GM21390 (cell line): ENCODE data around the gene CACNA1E.

Source experiments
- ATAC-seq: cut with Tn5 transposase; IDR thresholded peaks from one replicate; pipeline ENCODE4 v1.9.1; 2021; ENCODE audit not compliant: unreplicated experiment

The CACNA1E gene

DNA sequence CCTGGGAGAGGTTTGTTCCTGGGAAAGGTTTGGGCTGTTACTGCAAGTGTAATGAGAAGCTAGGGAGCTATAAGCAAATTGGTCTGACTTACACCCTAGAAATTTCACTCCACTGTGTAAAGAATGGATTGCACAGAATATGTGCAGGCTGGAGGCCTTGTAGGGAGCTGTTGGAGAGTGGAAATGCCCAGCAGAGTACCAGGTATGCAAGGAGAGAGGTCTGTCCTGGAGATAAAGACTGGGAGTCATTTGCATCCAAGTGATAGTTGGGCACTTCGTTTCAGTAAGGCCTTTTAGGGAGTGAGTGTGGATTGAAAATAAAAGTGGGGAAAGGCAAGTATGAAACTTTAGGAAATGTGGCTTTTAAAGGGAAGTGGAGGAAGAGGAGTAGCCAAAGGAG is 75.8 kb downstream of the CACNA1E start:
- ATAC-seq: no peak

DNA sequence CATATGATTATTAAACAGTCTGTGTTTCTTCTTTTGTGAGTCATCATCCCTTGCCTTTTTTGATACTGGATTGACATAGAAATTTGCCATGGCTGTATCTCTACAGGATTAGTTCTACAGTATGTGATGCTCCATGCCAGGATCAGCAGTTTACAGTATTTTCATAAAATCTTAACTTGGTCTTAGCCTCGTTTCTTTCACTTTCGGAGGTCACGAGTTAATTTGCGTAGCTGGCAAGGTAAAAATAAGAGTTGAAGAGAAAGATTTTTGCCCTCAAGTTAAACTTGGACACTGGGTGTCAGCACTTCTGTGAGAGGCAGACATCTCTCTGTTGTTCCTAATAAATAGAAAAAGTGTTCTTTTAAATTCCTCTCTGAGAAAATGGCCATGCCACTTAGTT is 79.1 kb downstream of the CACNA1E start:
- ATAC-seq: no peak

DNA sequence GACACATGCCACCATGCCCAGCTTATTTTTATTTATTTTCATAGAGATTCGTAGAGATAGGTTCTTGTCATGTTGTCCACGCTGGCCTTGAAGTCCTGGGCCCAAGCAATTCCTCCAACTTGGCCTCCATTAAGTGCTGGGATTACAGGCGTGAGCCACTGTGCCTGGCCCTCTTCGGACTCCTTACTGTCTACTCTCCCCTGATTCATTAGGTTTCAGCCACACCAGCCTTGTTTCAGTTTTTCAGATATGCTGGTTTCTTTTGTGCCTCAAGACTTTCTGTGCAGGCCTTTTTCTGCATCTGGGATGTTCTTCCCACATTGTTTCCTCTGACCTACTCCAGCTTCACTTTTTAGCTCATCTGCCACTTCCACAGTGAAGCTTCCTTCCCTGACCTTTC is 85.4 kb downstream of the CACNA1E start:
- no peak for ATAC-seq

DNA sequence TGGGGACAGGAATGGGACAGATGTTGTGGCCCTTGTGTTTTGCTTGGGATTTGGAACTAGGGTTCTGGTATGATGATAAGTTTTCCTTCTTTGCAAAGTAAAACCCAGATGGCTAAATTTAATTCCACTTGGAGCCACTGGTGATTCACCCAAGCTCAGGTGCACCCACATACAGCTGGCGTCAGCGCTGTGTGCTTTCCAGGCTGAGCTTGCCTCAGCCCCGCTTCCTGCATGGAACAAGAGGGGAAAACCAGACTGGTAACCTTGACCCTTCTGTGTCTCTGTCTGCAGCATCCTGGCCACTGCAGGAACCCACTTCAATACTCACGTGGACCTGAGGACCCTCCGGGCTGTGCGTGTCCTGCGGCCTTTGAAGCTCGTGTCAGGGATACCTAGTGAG is 94.2 kb downstream of the CACNA1E start:
- no peak for ATAC-seq

DNA sequence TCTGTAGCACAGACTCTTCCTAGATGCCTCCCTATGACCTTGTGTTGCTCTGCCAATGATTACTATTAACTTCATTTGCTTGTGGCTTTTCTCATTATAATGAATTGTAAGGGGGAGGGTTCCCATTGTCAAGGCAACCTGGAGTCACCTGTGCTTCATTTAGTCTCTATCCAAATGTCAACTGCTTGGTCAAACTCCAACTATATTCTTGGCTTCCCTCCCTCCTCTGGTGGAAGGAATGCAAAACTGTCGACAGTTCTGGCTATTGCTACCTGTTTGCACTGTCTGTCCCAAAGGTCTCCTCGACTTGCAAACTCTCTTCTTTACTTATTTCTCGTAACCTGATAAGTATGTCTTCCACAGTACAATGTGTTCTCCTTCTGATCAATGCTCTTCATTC is 100.3 kb downstream of the CACNA1E start:
- no peak for ATAC-seq

DNA sequence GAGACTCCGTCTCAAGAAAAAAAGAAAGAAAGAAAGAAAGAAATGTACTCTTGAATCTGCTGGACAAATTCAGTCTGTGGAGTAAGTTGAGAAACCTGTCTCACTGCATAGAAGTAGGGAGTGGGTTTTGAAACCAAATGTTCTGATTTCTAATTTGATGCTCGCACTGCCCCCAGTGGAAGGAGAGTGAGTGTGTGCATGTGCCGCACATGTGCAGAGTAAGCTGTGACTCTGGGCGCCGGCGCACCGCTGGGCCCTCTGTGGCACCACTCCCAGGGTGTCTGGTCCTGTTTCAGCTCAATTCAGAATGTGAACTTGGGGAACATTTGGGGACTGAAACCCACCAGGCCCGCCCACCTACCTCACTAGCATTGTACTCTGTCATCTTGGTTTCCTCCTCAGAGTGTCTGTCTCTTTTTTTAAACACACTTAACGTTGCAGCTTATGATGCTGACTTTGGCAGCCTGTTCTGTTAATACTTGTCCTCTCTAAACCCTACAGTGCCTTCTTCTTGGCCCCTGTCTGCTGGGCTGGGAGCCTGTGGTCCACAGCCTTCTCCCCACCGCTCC is 104.6 kb downstream of the CACNA1E start:
- ATAC-seq: no peak

DNA sequence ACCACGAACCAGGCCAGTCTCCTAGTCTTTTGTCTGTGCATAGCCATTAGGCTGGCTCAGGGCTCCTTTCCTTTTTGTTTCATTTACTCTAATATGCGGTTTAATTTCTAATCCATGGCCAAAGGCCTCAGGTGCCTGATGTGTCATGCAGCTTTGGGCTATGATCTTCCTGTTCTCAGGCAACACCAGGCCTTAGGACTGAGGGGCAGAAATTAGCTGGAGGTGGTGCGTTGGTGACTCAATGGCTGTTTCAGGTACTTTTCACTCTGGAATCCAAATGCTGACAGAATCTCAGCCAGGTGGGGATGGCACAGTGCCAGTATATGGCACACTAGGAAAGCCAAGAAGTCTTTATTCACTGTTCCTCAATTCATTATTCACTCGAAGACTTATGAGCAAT is 105.3 kb downstream of the CACNA1E start:
- no peak for ATAC-seq

DNA sequence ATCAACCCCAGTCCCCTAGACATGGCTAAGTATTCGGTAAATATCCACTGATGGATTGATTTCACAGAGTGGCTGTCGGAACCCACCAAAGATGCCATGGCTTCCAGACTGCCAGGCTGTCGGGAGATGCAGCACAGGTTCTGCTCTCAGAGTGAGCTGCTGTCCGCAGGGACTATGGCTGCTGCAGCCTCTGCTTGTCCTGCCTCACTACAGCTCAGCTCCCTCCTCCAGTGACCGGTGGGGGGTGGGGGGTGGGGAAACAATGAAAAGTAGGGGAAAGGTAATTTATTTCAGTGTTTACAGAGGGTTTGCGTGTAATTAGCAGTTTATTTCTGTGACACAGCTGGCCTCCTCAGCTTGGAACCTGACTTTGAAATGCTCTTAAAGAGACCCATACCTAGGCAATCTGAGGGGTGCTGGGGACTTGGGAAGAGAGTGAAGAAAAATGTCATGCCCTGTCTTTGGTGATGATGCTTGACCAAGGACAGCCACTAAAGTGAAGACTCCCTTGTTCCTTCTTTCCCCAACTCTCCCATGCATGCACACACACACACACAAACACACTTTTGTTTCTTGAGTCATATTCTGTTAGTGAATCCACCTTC is 109.0 kb downstream of the CACNA1E start:
- no peak for ATAC-seq

DNA sequence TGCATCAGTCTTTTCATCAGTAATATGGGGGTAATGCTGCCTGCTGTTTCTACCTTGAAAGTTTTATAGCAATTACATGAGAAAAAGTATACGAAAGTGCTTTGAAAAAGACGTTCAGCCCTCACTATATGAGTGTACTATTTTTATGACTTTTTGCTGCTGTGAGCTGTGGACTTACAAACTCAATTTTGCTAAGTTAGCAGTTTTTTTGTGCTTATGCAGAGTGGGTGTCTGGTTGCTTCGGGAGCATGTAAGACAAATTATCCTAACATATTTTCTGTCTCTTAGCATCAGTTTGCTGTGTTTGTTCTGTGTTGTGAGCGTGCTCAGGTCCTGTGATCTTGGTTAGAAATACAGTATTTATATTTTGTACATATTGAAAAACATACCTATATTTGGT is 109.7 kb downstream of the CACNA1E start:
- no peak for ATAC-seq

DNA sequence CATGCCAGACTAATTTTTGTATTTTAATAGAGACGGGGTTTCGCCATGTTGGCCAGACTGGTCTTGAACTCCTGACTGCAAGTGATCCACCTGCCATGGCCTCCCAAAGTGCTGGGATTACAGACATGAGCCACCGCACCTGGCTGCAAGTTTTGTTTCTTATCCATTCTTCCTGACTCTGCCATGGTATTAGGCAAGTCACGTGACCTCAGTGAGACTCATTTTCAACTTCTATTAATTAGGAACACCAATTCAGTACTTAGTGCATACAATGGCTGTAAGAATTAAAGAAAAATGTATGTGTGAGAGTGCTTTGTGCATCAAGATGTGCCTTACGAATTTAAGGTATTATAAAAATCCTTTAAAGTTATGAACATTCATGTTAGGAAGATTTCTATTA is 111.2 kb downstream of the CACNA1E start:
- ATAC-seq: no peak

DNA sequence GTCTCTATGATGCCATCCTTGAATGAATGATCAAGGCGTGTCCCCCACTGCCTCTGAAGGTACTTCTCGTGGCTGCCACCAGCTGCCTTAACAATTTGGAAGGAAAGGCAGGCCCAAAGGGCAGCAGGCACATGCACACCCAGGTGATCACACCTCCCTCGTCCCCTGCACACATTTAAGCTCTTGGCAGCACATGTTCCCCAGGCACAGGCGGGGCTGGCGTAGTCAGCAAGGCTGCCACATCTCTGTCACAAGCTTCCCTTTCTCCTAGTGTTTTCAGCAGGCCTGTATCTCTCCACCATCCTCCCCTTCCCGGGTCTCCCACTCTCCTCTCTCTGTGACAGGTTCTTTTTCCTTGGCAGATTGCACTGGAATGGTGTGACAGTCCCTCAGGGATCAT is 111.9 kb downstream of the CACNA1E start:
- no peak for ATAC-seq

DNA sequence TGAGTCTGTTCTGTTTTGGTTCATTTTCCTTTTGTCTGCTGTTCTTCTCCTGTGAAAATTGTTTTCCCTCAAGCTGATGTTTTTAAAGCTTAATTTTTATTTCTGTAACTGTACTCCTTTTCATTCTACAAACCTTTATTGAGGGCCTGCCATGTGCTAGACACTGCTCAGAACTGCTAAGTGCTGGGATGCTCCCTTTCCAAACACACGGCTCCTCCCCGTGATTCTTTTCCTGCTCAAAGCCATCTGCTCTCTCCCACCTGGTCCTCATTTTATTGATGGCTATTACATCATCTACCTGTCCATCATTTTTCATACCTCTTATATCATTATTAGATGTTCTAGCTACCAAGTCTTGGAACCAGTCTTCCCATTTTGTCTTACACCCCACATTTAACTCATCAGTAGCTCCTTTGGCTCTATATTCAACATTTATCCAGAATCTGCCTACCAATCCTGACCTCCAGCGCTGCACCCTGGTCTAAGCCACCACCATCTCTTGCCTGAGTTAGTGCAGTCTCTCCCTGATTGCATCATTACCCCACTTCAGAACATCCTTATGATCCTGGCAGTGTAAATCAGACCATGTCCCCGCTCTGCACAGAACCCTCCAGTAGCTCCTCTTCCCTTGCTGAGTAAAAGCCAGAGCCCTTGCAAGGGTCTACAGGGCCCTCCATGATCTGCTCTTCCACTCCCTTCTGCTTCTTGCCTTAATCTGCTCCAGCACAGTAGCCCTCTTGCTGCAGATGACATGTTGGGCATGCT is 118.1 kb downstream of the CACNA1E start:
- no peak for ATAC-seq

DNA sequence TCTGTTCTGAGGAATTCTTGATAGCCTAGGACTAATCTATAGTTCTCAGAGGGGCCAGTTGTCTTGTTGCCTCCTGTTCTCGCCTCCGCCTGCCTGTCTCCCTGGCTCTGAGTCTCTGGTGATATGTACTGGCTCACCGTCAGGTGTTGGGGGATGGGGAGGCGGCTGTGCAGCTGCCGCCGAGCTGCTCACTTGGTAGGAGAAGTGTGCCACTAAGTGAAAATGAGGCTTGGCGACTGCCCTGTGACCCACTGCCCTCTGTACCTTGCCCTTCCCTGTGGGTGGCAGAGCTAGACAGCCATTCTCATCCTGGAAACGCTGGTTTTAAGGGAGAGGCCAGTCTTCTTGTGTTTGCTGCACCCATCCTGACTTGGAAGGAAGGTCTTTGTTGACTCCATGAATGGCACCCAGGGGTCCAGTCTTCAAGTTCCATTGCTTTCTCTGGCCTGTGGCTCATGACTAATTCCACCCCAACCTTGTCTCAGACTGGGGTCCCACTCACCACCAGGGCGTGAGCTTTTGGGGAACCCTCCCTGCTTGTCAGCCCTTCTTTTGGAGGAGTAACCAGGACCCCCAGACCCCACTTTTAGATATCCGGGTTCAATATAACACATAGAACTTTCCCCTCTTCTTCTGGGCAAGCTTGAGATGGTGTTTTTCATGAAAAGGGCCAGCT is 120.6 kb downstream of the CACNA1E start:
- ATAC-seq: no peak

DNA sequence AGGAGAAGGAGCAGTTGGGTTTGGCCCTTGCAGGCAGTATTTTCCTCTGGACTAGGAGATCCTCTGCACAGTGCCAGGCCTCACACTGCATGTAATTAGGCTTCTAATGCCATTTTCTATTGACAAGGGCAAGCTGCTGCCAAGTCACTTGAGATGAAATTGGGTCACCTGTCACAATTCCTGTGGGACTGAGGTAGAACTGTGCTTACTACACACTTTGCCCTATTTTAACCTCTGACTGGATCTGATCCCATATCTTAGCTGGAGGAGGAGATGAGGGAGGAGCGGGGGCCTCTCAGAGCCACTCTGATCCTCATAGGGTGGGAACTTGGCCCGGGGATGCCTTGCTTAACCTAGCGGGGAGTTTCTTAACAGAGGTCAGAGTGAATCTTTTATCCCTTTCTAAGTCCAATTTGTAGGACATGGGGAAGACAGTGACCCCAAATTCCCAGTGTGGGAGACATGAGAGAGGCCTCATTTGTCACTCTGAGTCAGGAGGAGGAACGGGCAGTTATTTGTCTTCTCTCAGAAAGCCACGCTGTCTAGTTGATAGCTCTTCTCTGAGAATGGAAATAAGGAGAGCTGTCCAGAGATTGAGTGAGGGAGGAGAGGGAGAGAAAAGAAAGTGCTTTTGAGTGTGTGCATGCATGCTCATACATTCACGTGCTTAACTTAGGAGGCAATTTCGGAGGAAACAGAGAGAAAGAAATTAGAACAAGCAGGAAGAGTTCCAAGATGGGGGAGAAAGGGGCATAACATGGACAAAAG is 121.3 kb downstream of the CACNA1E start:
- no peak for ATAC-seq

DNA sequence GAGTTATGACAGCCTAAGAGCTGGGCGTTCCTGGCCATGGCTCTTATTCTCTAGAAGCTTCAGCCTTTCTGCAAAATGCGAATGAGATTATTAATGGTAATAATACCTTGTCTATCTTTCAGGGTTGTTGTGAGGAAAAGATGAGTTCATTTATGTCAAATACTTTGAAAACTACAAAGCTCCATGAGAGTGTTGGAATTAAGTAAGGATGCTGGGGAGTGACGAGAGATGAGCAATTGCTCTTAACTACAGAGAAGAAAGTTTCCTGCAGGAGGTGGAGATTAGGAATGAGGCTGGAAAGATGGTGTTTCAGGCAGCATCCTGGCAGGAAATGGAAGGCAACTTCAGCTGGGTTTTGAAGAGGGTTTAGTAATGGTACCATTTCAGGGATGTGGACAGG is 124.2 kb downstream of the CACNA1E start:
- ATAC-seq: no peak

DNA sequence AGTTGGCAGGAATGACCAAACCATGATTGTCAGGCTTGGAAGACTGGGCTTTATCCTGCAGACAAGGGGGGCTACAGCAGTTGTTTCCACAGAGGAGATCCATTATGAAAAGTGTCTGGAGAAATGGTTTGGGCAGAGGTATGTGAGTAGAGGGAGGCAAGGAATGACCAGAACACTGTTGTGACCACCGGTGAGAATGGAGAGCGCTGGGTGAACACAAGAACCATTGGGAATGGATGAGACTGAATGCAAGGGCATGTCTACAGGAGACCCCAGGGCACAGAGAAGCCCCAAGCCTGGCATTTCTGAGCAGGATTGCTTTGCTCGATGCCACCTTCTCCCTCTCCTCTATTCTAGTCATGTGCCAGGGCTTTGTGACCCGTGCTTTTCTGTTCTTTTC is 125.1 kb downstream of the CACNA1E start:
- no peak for ATAC-seq

DNA sequence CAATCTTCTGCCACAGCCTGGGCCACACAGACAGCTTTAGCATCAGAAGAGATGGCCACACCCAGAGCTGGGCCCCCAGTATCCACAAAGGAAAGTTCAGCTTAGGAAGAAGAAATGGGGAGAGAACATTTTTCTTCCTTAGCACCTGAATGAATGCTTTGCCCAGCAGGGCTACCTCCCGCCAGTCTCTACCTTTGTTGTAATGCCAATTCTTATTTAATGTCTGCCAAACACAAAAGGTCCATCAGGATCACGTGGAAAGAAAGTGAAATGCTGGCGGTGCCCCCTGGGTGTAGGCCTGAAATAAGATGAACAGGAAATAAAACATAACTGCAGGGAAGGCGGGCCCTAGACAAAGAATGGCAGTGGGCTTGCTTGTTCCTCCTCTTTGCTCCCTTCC is 125.6 kb downstream of the CACNA1E start:
- no peak for ATAC-seq

DNA sequence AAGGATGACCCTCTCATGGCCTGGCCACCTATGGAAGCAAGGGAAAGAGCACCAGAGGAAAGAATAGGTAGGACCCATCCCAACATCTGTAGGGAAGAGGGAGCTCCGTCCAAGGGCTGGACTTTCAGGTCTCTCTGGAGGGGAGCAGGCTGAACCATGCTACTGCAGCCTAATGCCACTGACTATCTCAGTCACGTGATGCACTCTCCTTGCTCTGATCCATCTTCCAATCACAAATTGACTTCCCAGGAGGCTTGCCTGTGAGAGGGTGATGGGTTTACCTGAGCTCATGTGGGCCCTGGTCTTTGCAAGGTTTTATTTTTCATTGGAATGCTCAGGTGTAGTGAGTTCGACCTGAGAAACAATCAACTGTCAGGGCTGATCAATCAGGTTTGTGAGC is 128.8 kb downstream of the CACNA1E start:
- no peak for ATAC-seq

DNA sequence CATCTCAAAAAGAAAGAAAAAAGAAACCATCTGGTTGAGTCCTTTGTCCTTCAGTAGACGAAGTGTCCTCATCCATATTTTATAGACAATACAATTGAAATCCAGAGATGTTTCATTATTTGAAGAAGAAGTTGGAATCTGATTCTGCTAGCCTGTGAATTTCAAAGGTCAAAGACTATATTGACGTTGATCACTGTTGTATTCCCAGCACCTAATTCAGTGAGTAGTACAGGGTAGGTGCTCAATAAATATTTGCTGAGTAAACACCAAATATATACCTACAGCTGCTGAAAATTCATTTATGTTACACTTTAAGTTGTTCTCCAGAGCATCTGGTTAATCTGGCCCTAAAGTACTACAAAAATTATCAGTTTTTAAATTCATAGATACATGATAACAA is 135.2 kb downstream of the CACNA1E start:
- ATAC-seq: no peak

DNA sequence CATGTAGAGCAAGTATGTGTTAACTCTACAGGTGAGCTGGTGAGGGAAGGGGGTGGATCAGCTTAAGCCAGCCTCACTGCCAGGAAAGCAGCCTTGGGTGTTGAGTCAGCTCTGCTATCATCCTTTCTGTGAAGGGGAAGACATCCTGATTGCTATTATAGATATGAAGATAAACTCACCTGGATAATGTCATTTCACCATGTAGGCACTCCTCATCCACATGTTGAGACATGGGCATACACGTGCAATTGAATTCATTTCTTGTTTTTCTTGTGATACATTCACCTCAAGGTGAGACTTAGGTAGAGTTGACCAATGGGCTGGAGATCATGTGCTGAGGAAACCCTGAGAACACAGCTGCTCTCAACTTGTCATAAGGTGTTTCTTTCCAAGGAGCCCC is 136.9 kb downstream of the CACNA1E start:
- no peak for ATAC-seq

DNA sequence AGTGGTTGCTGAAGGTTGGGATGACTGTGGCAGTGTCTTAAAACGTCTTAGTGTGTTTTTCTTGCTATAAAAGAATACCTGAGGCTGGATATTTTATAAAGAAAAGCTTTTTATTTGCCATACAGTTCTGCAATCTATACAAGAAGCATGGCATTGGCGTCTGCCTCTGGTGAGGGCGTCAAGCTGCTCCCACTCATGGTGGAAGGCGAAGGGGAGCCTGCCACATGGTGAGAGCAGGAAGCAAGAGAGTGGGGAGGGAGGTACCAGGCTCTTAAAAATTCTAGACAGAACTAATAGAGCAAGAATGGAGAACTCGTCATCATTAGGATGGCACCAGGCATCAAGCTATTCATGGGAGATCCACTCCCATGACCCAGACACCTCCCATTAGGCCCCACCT is 140.5 kb downstream of the CACNA1E start:
- no peak for ATAC-seq
